Neural crest cell (in vitro differentiated cells): Measurements from ENCODE around the gene RUVBL1. TPM values are rescaled to one million over a fixed set of nuclear protein-coding genes. Genes with fewer than 3 reads are reported as not detected.
A peak's percentile ranks its signal among the peaks of the same experiment; 100 is the strongest.

Source experiments
- DNase-seq: peaks from one replicate; pipeline ENCODE4 v3.0.0; 2021; ENCODE audit warnings: low read depth, mixed read lengths, low spot score
- H3K27ac Mint-ChIP-seq: one replicate; pipeline ENCODE4 v1.8.0; 2021; ENCODE audit warnings: mild to moderate bottlenecking, mixed read lengths; ENCODE audit not compliant: unreplicated experiment
- H3K27me3 Mint-ChIP-seq: 2 replicates; pipeline ENCODE4 v1.8.0; 2021; ENCODE audit warnings: low read depth, mild to moderate bottlenecking, mixed read lengths
- H3K36me3 Mint-ChIP-seq: 2 replicates; pipeline ENCODE4 v1.8.0; 2021; ENCODE audit warnings: low read depth, mild to moderate bottlenecking, mixed read lengths
- H3K4me1 Mint-ChIP-seq: 2 replicates; pipeline ENCODE4 v1.8.0; 2021; ENCODE audit warnings: mixed read lengths
- H3K4me3 Mint-ChIP-seq: one replicate; pipeline ENCODE4 v1.8.0; 2021; ENCODE audit warnings: mild to moderate bottlenecking, mixed read lengths
- H3K9me3 Mint-ChIP-seq: 2 replicates; pipeline ENCODE4 v1.8.0; 2021; ENCODE audit warnings: mixed read lengths
- CTCF ChIP-seq: fragments of 200-600 bp; sonication (generic); conservative IDR thresholded peaks from 2 replicates; pipeline ENCODE4 v1.5.0; 2021; ENCODE audit warnings: antibody characterized with exemption, mild to moderate bottlenecking
- total RNA-seq: library from RNA; stranded (reverse); gene quantifications from 2 replicates; pipeline ENCODE4 v1.2.1, GENCODE V29; 2021

Gene RUVBL1
- total RNA-seq, 1 donor from 2014 or later, result 93.1 TPM

GRCh38 chr3:128153156-128154041 lies 29.8 kb upstream of the RUVBL1 start, which contains the start of gene EEFSEC:
Gene EEFSEC, plus strand, starts transcription at chr3:128153481. Its CDS starts 27 bp downstream, at chr3:128153508.
- peaks cover 7% of the 10 kb centered on the region for H3K9me3 Mint-ChIP-seq
- H3K4me3 Mint-ChIP-seq, result peak within 1 kb of the TSS; percentile 95
- peaks cover 29% of the 10 kb centered on the region for H3K27me3 Mint-ChIP-seq
- peaks cover 25% of the 10 kb centered on the region for H3K36me3 Mint-ChIP-seq
- peak within 1 kb of the TSS; percentile 92 for H3K27ac Mint-ChIP-seq
- DNase-seq, result peak; percentile 80
- TF ChIP-seq CTCF, result no peak
- H3K4me1 Mint-ChIP-seq, result peaks cover 10% of the 10 kb centered on the region

- Mint-ChIP-seq H3K9me3 (peaks cover 7% of the 10 kb centered on the region), H3K27me3 (peaks cover 37% of the 10 kb centered on the region), H3K27ac (peak overlapping the region; percentile 92), H3K36me3 (peaks cover 19% of the 10 kb centered on the region), H3K4me3 (peak overlapping the region; percentile 95), H3K4me1 (peaks cover 10% of the 10 kb centered on the region)
- no peak for TF ChIP-seq CTCF
- DNase-seq, result no peak
Observed at GRCh38 chr3:128152419-128153155, 29.0 kb upstream of the RUVBL1 start.

- no peak for DNase-seq
- Mint-ChIP-seq H3K36me3 (peaks cover 13% of the 10 kb centered on the region), H3K27ac (no peak overlapping the region), H3K27me3 (peaks cover 43% of the 10 kb centered on the region), H3K4me1 (peaks cover 10% of the 10 kb centered on the region), H3K9me3 (peaks cover 7% of the 10 kb centered on the region), H3K4me3 (peak overlapping the region; percentile 71)
- no peak for TF ChIP-seq CTCF
Observed at GRCh38 chr3:128151758-128152274, 28.2 kb upstream of the RUVBL1 start.

GRCh38 chr3:128149650-128150049 lies 26.0 kb upstream of the RUVBL1 start:
- H3K27me3 Mint-ChIP-seq, result peaks cover 62% of the 10 kb centered on the region
- H3K36me3 Mint-ChIP-seq, result peaks cover 4% of the 10 kb centered on the region
- no peak for DNase-seq
- no peak for TF ChIP-seq CTCF
- H3K4me1 Mint-ChIP-seq, result peaks cover 10% of the 10 kb centered on the region
- peaks cover 7% of the 10 kb centered on the region for H3K9me3 Mint-ChIP-seq
- no peak overlapping the region for H3K4me3 Mint-ChIP-seq
- H3K27ac Mint-ChIP-seq, result no peak overlapping the region

GRCh38 chr3:128146201-128146600 lies 22.6 kb upstream of the RUVBL1 start:
- H3K27me3 Mint-ChIP-seq, result peaks cover 57% of the 10 kb centered on the region
- no peak overlapping the region for H3K4me3 Mint-ChIP-seq
- H3K4me1 Mint-ChIP-seq, result no peaks in the 10 kb centered on the region
- no peaks in the 10 kb centered on the region for H3K36me3 Mint-ChIP-seq
- no peak overlapping the region for H3K27ac Mint-ChIP-seq
- no peaks in the 10 kb centered on the region for H3K9me3 Mint-ChIP-seq
- DNase-seq, result no peak
- no peak for TF ChIP-seq CTCF
